AG09319 (cell line): ENCODE data around the gene IGSF22.

Experiments used
- DNase-seq: peaks from one replicate; pipeline ENCODE4 v3.0.0-alpha.2; 2010; ENCODE audit warnings: low read depth; ENCODE audit errors: extremely low read depth
- TF ChIP-seq, protein P1 (sequence below): IDR thresholded peaks from 2 replicates; pipeline ENCODE4 v1.5.1; 2011; ENCODE audit warnings: low read depth, mild to moderate bottlenecking, inconsistent platforms, low read length, moderate library complexity

IGSF22 gene

DNA sequence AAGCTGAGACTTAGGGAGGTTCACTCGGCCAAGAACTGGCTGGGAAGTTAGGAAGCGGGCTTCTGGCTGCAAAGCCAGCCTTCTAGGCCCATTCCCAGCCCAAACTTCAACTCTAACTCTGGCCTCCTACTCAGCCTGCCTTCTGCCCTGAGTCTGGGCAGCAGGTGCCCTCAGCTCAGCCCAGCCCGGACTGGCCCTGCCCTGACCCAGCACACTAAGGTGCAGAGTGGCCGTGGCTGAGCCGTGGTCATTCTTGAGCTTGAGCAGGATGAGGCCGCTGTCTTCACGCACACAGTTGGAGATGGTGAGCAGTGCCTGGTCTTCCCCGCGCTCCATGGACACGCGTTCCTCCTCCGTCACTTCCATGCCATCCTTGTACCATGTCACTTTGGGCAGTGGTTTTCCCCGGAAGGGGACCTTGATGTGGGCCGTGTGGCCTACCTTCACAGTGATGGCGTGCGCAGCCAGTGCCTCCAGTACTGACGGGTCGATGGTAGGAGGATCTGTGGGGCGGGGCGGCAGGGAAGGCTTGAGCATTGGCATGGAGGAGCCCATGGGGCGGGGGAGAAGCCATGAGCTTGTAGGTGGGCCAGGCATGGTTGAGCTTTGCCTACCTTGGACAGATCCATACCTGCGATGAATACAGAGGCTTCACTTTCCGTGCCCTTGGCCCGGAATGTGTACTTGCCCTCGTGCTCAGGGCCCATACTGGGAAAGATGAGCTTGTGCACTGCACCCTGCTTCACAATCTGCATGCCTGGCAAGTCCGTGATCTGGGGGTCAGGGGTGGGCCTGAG, 12.1 kb downstream of the IGSF22 start:
- no peak for DNase-seq
- TF ChIP-seq, protein P1, sequence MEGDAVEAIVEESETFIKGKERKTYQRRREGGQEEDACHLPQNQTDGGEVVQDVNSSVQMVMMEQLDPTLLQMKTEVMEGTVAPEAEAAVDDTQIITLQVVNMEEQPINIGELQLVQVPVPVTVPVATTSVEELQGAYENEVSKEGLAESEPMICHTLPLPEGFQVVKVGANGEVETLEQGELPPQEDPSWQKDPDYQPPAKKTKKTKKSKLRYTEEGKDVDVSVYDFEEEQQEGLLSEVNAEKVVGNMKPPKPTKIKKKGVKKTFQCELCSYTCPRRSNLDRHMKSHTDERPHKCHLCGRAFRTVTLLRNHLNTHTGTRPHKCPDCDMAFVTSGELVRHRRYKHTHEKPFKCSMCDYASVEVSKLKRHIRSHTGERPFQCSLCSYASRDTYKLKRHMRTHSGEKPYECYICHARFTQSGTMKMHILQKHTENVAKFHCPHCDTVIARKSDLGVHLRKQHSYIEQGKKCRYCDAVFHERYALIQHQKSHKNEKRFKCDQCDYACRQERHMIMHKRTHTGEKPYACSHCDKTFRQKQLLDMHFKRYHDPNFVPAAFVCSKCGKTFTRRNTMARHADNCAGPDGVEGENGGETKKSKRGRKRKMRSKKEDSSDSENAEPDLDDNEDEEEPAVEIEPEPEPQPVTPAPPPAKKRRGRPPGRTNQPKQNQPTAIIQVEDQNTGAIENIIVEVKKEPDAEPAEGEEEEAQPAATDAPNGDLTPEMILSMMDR, result no peak

DNA sequence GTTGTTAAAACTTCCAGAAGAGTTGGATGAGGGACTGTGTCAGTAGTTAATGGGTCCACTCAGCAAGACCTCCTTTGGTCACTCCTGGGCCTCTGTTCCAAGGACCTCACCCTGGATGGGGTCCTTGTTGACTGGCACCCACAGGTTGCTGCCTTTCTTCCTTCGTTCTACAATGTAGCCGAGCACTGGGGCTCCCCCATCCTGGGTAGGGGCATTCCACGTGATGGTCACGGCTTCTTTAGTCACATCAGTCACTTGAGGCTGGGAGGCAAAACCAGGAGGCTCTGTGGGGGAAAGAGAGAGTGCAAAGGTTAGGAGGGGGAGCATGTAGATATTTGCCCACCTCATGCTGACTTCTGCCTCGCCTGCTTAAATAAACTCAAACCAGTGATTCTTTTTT, 15.4 kb downstream of the IGSF22 start:
- TF ChIP-seq, protein P1, result no peak
- DNase-seq, result no peak

DNA sequence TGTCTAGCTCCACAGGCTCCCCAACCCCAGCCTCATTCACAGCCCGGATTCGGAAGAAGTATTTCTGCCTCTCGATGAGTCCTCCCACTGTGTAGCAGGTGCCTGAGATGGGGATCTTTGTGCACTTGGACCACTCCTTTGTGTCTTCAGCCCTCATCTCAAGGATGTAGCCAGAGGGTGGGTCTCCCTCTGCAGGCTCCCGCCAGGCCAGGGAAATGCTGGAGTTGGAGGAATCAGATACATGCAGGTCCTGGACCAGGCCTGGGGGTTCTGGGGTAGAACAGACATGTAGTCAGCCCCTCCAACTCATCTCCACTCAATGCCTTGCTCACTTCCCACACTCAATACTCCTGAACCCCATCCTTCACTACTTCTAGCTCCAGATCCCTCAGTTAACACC, 16.6 kb downstream of the IGSF22 start:
- DNase-seq, result no peak
- TF ChIP-seq, protein P1, result no peak

DNA sequence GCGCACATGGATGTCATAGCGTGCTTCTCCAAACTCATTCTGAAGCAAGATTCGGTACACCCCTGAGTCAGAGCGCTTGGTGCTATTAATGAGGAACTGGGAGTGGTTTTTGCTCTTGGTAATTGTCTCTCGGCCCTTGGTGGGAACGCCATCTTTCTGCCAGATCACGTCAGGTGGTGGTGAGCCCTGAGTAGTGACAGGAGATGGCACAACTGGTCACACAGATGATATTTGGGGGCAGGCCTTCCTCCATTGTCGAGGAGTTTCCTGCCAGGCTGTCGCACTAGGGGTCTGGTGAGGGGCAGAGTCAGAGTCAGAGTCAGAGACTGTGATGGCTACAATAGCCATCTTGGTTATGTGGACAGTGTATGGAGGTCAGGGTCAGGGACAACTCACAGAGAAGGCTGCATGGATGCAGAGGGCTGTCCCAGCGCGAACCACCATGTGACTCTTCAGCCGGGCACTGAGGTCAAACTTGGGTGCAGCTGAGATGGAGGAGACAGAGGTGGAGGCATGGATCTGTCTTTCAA, 18.1 kb downstream of the IGSF22 start:
- TF ChIP-seq, protein P1, result no peak
- no peak for DNase-seq

DNA sequence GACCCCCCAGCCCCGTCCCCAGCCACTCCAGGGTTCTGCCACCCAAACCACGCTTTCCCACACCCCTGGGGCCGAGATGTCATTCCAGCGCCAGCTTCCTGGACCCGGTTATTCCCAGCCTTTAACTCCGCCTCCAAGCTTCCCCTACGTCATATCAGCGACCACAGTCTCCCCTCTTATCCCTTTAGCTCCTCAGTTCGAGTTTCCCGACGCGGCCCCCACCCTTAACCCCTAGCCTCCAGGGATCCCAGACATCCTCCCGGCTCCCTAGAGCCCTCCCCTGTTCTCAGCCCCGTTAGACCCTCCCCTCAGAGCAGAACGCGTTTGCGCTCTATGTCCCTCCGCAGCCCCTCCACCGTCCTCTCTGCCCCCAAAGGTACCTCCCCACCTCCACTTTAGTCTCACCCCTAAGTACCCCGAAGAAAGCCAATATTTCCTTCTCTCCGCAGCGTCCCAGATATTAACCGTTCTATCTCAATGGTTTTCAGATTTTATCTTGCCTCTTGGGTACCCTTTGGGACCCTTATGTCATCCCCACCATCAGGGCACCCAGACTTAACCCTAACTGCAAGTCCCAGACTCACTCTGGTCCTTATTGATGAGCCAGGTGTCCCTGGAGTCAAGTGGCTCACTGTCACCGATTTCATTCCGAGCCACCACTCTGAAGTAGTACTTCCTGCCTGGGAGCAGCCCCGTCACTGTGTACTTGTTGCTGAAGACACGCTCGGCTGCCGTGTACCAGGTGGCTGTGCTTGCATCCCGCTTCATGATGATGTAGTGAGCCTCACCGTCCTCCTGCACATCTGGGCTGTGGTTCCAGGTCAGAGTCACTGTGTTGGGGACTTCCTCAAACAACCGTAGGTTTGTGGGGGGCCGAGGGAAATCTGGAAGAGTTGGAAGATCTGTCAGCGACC, 19.4 kb downstream of the IGSF22 start:
- DNase-seq, result no peak
- TF ChIP-seq, protein P1, result no peak

DNA sequence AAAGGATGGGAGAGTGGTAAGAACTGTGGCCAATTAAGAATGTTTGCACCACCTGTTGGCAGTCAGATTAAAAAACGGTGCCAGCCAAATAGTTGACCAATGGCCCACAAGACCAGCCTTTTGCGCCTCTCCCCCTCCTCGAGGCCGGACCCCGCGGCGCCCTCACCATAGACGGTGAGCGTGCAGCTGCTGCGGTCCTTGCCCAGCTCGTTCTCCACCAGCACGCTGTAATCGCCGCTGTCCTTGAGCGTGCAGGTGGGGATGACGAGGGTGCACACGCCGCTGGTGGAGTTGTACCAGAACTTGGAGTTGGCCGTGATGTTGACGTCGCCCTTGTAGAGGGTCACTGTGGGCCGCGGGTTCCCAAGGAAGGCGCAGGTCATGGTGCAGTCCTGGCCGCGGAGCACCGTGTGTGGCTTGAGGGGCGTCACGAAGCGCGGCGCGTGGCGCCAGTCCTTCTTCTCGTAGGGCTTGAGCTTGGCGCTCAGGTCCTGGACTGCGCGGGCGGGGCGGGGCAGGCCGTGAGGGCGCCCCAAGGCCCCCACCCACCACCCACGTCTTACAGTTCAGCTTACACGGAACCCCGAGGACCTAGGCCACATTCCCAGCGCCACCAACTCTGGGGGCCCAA, 20.2 kb downstream of the IGSF22 start:
- no peak for DNase-seq
- TF ChIP-seq, protein P1, result no peak

DNA sequence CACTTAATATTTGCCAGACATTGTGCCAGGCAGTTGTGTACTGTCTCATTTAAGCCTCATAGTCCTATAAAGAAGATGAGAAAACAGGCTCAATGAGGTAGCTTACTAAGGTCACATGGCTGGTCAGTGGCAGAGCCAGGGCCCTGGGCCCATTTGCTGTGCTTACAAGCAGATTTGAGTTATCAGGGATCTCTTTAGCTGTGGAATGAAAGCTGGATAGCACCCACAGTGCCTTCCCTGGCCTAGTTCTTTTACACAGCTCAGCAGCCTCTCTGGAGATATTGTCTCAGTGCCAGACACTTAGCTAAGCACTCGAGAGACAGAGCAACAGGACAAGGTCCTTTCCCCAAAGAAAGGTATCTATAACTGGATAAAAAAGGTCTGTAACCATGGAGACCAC, 21.3 kb downstream of the IGSF22 start:
- TF ChIP-seq, protein P1, result no peak
- DNase-seq, result no peak
